H9 (cell line): ENCODE measurements around the gene C10orf143. TPM values are rescaled to one million over a fixed set of nuclear protein-coding genes. Genes with fewer than 3 reads are reported as not detected.

Experiments used
- DNase-seq: peaks from one replicate; pipeline ENCODE4 v3.0.0-alpha.2; 2017
- H2AFZ ChIP-seq: one replicate; pipeline ENCODE4 v1.6.1; 2013; ENCODE audit warnings: mild to moderate bottlenecking, low read length, control low read depth, moderate library complexity
- H2AK5ac ChIP-seq: 2 replicates; pipeline ENCODE4 v1.6.1; 2013; ENCODE audit warnings: low read length, control low read depth, mixed read lengths; ENCODE audit not compliant: insufficient read length
- H2BK120ac ChIP-seq: one replicate; pipeline ENCODE4 v1.6.1; 2013; ENCODE audit warnings: low read depth, mild to moderate bottlenecking, low read length, control low read depth, inconsistent platforms; ENCODE audit not compliant: poor library complexity, severe bottlenecking
- H2BK12ac ChIP-seq: 2 replicates; pipeline ENCODE4 v1.6.1; 2013; ENCODE audit warnings: low read length, control low read depth, mixed read lengths, low read depth; ENCODE audit not compliant: insufficient read length
- H2BK15ac ChIP-seq: 2 replicates; pipeline ENCODE4 v1.6.1; 2013; ENCODE audit warnings: low read depth, low read length, control low read depth
- H2BK20ac ChIP-seq: one replicate; pipeline ENCODE4 v1.6.1; 2013; ENCODE audit warnings: low read depth, mild to moderate bottlenecking, low read length, control low read depth, inconsistent platforms; ENCODE audit not compliant: poor library complexity, severe bottlenecking
- H2BK5ac ChIP-seq: 2 replicates; pipeline ENCODE4 v1.6.1; 2013; ENCODE audit warnings: low read length, control low read depth, mixed read lengths; ENCODE audit not compliant: insufficient read length
- H3K14ac ChIP-seq: 2 replicates; pipeline ENCODE4 v1.6.1; 2013; ENCODE audit warnings: low read length, control low read depth; ENCODE audit not compliant: insufficient read depth
- H3K18ac ChIP-seq: 2 replicates; pipeline ENCODE4 v1.6.1; 2013; ENCODE audit warnings: low read depth, mild to moderate bottlenecking, mixed read lengths, low read length, control low read depth; ENCODE audit not compliant: insufficient read length
- H3K23ac ChIP-seq: 2 replicates; pipeline ENCODE4 v1.6.1; 2013; ENCODE audit warnings: low read length, control low read depth, mixed read lengths, low read depth; ENCODE audit not compliant: insufficient read length
- H3K23me2 ChIP-seq: 2 replicates; pipeline ENCODE4 v1.6.1; 2013; ENCODE audit warnings: low read depth, mild to moderate bottlenecking, mixed read lengths, low read length, control low read depth; ENCODE audit not compliant: insufficient read length, poor library complexity, severe bottlenecking
- H3K27ac ChIP-seq: 2 replicates; pipeline ENCODE4 v1.5.1; 2013; ENCODE audit warnings: low read length, control low read depth, mixed read lengths, low read depth; ENCODE audit not compliant: insufficient read length
- H3K27me3 ChIP-seq: 2 replicates; pipeline ENCODE4 v1.6.1; 2013; ENCODE audit warnings: low read length, control low read depth, inconsistent platforms; ENCODE audit not compliant: insufficient read depth
- H3K4ac ChIP-seq: 2 replicates; pipeline ENCODE4 v1.6.1; 2013; ENCODE audit warnings: low read depth, mild to moderate bottlenecking, control low read depth, inconsistent platforms, low read length, moderate library complexity
- H3K4me1 ChIP-seq: 2 replicates; pipeline ENCODE4 v1.6.1; 2013; ENCODE audit warnings: low read length, control low read depth, inconsistent platforms; ENCODE audit not compliant: insufficient read depth
- H3K4me2 ChIP-seq: 2 replicates; pipeline ENCODE4 v1.6.1; 2013; ENCODE audit warnings: low read length, control low read depth, mixed read lengths; ENCODE audit not compliant: insufficient read length, insufficient read depth
- H3K56ac ChIP-seq: 2 replicates; pipeline ENCODE4 v1.6.1; 2013; ENCODE audit warnings: low read depth, mild to moderate bottlenecking, mixed read lengths, low read length, control low read depth; ENCODE audit not compliant: insufficient read length
- H3K79me1 ChIP-seq: 2 replicates; pipeline ENCODE4 v1.6.1; 2013; ENCODE audit warnings: low read depth, mild to moderate bottlenecking, moderate library complexity, low read length, control low read depth, inconsistent platforms; ENCODE audit not compliant: insufficient read depth, poor library complexity, severe bottlenecking
- H3K79me2 ChIP-seq: 2 replicates; pipeline ENCODE4 v1.6.1; 2013; ENCODE audit warnings: low read length, control low read depth, inconsistent platforms; ENCODE audit not compliant: insufficient read depth
- H3K9ac ChIP-seq: 2 replicates; pipeline ENCODE4 v1.6.1; 2013; ENCODE audit warnings: low read length, control low read depth, mixed read lengths; ENCODE audit not compliant: insufficient read length; ENCODE audit errors: extremely low read depth
- H3K9me3 ChIP-seq: one replicate; pipeline ENCODE4 v1.6.1; 2013; ENCODE audit warnings: low read depth, low read length, inconsistent platforms; ENCODE audit not compliant: control insufficient read depth
- H3T11ph ChIP-seq: one replicate; pipeline ENCODE4 v1.6.1; 2013; ENCODE audit warnings: mild to moderate bottlenecking, low read length, control low read depth, inconsistent platforms
- H4K20me1 ChIP-seq: one replicate; pipeline ENCODE4 v1.6.1; 2013; ENCODE audit not compliant: control insufficient read depth, insufficient read length, insufficient read depth
- H4K5ac ChIP-seq: 2 replicates; pipeline ENCODE4 v1.6.1; 2013; ENCODE audit warnings: low read depth, mild to moderate bottlenecking, mixed read lengths, low read length, control low read depth; ENCODE audit not compliant: insufficient read length
- H4K8ac ChIP-seq: replicated peaks from 2 replicates; pipeline ENCODE4 v1.6.1; 2013; ENCODE audit warnings: low read length, control low read depth, mixed read lengths, low read depth; ENCODE audit not compliant: insufficient read length
- H4K91ac ChIP-seq: 2 replicates; pipeline ENCODE4 v1.6.1; 2013; ENCODE audit warnings: low read depth, mild to moderate bottlenecking, moderate library complexity, mixed read lengths, low read length, control low read depth; ENCODE audit not compliant: insufficient read length
- H3K27ac Mint-ChIP-seq, 3 experiments: 2 replicates in 2 of 3; 3 replicates in 1 of 3; pipeline ENCODE4 v1.8.0; 2020 to 2021; ENCODE audit warnings: mixed read lengths in 3 of 3, mild to moderate bottlenecking in 1 of 3, moderate library complexity in 1 of 3
- H3K27me3 Mint-ChIP-seq: 2 replicates; pipeline ENCODE4 v1.8.0; 2021; ENCODE audit warnings: low read depth, mild to moderate bottlenecking, moderate library complexity, mixed read lengths
- H3K36me3 Mint-ChIP-seq, 3 experiments: 2 replicates in 2 of 3; 3 replicates in 1 of 3; pipeline ENCODE4 v1.8.0; 2020 to 2021; ENCODE audit warnings: low read depth in 3 of 3, mixed read lengths in 3 of 3; ENCODE audit not compliant: insufficient read depth in 1 of 3
- H3K4me1 Mint-ChIP-seq, 2 experiments: 2 replicates each; pipeline ENCODE4 v1.8.0; 2020; ENCODE audit warnings: mixed read lengths in 2 of 2
- H3K4me3 Mint-ChIP-seq, 2 experiments: 2 replicates in 1 of 2; 3 replicates in 1 of 2; pipeline ENCODE4 v1.8.0; 2020 to 2021; ENCODE audit warnings: mild to moderate bottlenecking in 2 of 2, mixed read lengths in 2 of 2, moderate library complexity in 1 of 2
- H3K9me3 Mint-ChIP-seq, 2 experiments: 2 replicates in 1 of 2; 3 replicates in 1 of 2; pipeline ENCODE4 v1.8.0; 2020; ENCODE audit warnings: mild to moderate bottlenecking in 2 of 2, mixed read lengths in 2 of 2, moderate library complexity in 1 of 2
- CTCF ChIP-seq: fragments of 200-600 bp; sonication (generic); conservative IDR thresholded peaks from 3 replicates; pipeline ENCODE4 v1.8.0; 2021; ENCODE audit warnings: antibody characterized with exemption, mild to moderate bottlenecking
- WGBS: extraction: QIAGEN DNeasy Blood & Tissue Kit; methylation state at CpG from one replicate; pipeline ENCODE4 v1.1.7; 2013; ENCODE audit warnings: missing lambda C conversion rate, low lambda C conversion rate, mixed read lengths; ENCODE audit not compliant: insufficient read length; ENCODE audit errors: extremely low coverage; 5-methylcytosine and 5-hydroxymethylcytosine counted together
- total RNA-seq: library from RNA; stranded (reverse); gene quantifications from 2 replicates; pipeline ENCODE4 v1.2.1, GENCODE V29; 2021

Gene C10orf143
- total RNA-seq, 1 experiment from 2014 or later: 0.94 TPM

- H3K27ac ChIP-seq: no peak overlapping the region
- no peaks in the 10 kb centered on the region for H3K36me3 Mint-ChIP-seq
Measured at GRCh38 chr10:130038611-130039109, 72.0 kb downstream of the C10orf143 start.

More at GRCh38 chr10:130038611-130039109, 72.0 kb downstream of the C10orf143 start:
- Mint-ChIP-seq H3K4me3 (no peak overlapping the region), H3K27ac (no peak overlapping the region), H3K9me3 (no peaks in the 10 kb centered on the region), H3K4me1 (peaks cover 14% of the 10 kb centered on the region in 2 experiments), H3K27me3 (peaks cover 7% of the 10 kb centered on the region)
- TF ChIP-seq CTCF: no peak
- Histone ChIP-seq H2BK120ac (no peak overlapping the region), H2BK15ac (no peak overlapping the region), H3K23me2 (no peaks in the 10 kb centered on the region), H4K5ac (no peak overlapping the region), H3K18ac (no peak overlapping the region), H4K91ac (no peak overlapping the region), H3K4me1 (no peaks in the 10 kb centered on the region; the same call in 1 of the 2 replicates), H3K4me2 (no peak overlapping the region), H3T11ph (no peak overlapping the region), H3K56ac (no peak overlapping the region), H3K27me3 (no peaks in the 10 kb centered on the region), H2BK12ac (no peak overlapping the region), H3K14ac (no peak overlapping the region), H2BK5ac (no peak overlapping the region), H3K79me2 (no peaks in the 10 kb centered on the region), H4K8ac (no peak overlapping the region), H3K79me1 (no peaks in the 10 kb centered on the region), H4K20me1 (peaks cover 2% of the 10 kb centered on the region), H3K4ac (no peak overlapping the region), H3K9ac (no peak overlapping the region), H2AK5ac (no peak overlapping the region), H2BK20ac (no peak overlapping the region), H3K9me3 (no peaks in the 10 kb centered on the region), H3K23ac (no peak overlapping the region), H2AFZ (no peak overlapping the region)
- no peak for DNase-seq
- no CpG with 5 or more reads among the region's 8 CpGs for WGBS
